ENCODE results near the gene EML4. TPM values are rescaled to one million over a fixed set of nuclear protein-coding genes. Genes with fewer than 3 reads are reported as not detected.

Gene EML4
- total RNA-seq, 4 donors from 2014 or later = 11.6 to 29.8 (median 22.4) TPM

- no peaks in the 10 kb centered on the region for H3K27me3 ChIP-seq
- H3K36me3 ChIP-seq = no peaks in the 10 kb centered on the region
- no peak for DNase-seq
- no peak overlapping the region for H3K4me3 ChIP-seq
- no peak overlapping the region for H3K27ac ChIP-seq
- TF ChIP-seq, protein P1, sequence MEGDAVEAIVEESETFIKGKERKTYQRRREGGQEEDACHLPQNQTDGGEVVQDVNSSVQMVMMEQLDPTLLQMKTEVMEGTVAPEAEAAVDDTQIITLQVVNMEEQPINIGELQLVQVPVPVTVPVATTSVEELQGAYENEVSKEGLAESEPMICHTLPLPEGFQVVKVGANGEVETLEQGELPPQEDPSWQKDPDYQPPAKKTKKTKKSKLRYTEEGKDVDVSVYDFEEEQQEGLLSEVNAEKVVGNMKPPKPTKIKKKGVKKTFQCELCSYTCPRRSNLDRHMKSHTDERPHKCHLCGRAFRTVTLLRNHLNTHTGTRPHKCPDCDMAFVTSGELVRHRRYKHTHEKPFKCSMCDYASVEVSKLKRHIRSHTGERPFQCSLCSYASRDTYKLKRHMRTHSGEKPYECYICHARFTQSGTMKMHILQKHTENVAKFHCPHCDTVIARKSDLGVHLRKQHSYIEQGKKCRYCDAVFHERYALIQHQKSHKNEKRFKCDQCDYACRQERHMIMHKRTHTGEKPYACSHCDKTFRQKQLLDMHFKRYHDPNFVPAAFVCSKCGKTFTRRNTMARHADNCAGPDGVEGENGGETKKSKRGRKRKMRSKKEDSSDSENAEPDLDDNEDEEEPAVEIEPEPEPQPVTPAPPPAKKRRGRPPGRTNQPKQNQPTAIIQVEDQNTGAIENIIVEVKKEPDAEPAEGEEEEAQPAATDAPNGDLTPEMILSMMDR (IDR thresholded peaks at IDR 0.05) = no peak
- no peak for TF ChIP-seq POLR2A (IDR thresholded peaks at IDR 0.05)
- peaks cover 0 to 12% (median 5%) of the 10 kb centered on the region in 3 donors for H3K4me1 ChIP-seq
- intact Hi-C loops (cut with DNase I) = no loop called here
- H3K9me3 ChIP-seq = no peaks in the 10 kb centered on the region
- 91 to 100% methylated on average over 4 of the region's 4 CpGs for WGBS, 2 donors
These were observed 45.5 kb downstream of the EML4 start for GRCh38 chr2:42214669-42215068.

DNA sequence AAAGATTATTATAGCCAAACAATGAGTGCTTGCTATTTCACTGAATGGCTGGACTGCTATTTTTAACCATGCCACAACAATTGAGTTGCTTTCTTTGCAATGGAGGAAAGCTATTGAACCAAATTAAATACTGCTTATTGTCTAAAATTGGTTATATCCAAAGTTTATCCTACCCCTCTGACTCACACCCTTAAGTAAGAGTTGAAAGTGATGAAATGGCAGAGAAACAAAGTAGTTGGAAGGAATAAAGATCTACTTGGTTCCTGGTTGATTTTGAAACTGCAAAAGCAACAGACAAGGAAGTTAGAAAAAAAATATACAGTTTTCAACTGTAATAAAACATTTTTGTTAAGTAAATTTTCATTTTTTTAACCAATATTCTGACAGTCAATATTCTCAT is 47.5 kb downstream of the EML4 start:
- no peak for DNase-seq
- Histone ChIP-seq H3K27ac (no peak overlapping the region), H3K4me1 (peaks cover 0 to 12% (median 5%) of the 10 kb centered on the region in 3 donors), H3K36me3 (no peaks in the 10 kb centered on the region), H3K4me3 (no peak overlapping the region), H3K9me3 (no peaks in the 10 kb centered on the region), H3K27me3 (no peaks in the 10 kb centered on the region)
- intact Hi-C loops (cut with DNase I) = no loop called here
- no peak for TF ChIP-seq POLR2A (IDR thresholded peaks at IDR 0.05)
- TF ChIP-seq, protein P1 (IDR thresholded peaks at IDR 0.05) = no peak

GRCh38 chr2:42217307-42217706 is 48.2 kb downstream of the EML4 start:
- H3K27ac ChIP-seq = no peak overlapping the region
- intact Hi-C loops (cut with DNase I) = no loop called here
- H3K36me3 ChIP-seq = no peaks in the 10 kb centered on the region
- H3K4me1 ChIP-seq = peaks cover 0 to 12% (median 5%) of the 10 kb centered on the region in 3 donors
- no peaks in the 10 kb centered on the region for H3K27me3 ChIP-seq
- 63 to 76% methylated on average over 3 of the region's 3 CpGs for WGBS, 2 donors
- H3K9me3 ChIP-seq = no peaks in the 10 kb centered on the region
- no peak for TF ChIP-seq POLR2A (IDR thresholded peaks at IDR 0.05)
- TF ChIP-seq, protein P1 (IDR thresholded peaks at IDR 0.05) = no peak
- H3K4me3 ChIP-seq = no peak overlapping the region
- DNase-seq = no peak

GRCh38 chr2:42217914-42218313 is 48.8 kb downstream of the EML4 start:
- H3K4me1 ChIP-seq = peaks cover 0 to 14% (median 5%) of the 10 kb centered on the region in 3 donors
- H3K27me3 ChIP-seq = no peaks in the 10 kb centered on the region
- no peak for DNase-seq
- no peaks in the 10 kb centered on the region for H3K36me3 ChIP-seq
- H3K27ac ChIP-seq = no peak overlapping the region
- WGBS, 2 donors = 78 to 95% methylated on average over 5 of the region's 5 CpGs
- intact Hi-C loops (cut with DNase I) = no loop called here
- no peak for TF ChIP-seq POLR2A (IDR thresholded peaks at IDR 0.05)
- TF ChIP-seq, protein P1 (IDR thresholded peaks at IDR 0.05) = no peak
- H3K9me3 ChIP-seq = no peaks in the 10 kb centered on the region
- H3K4me3 ChIP-seq = no peak overlapping the region

DNA sequence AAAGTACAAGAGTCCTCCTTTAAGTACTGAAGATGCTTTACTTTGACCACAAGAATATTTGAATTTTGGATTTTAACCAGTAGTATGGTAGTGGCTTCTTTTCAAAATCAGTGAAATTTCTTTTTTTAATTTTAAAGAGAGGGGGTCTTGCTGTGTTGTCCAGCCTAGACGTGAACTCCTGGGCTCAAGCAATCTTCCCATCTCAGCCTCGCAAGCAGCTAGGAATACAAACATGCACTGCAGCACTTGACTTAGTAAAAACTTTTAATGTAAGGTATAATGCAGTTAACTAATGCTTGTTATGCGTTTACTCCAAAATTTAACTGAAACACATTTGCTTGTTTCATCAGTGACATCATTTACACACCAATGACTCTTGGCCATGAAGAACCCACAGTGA is 49.6 kb downstream of the EML4 start:
- DNase-seq = no peak
- no peaks in the 10 kb centered on the region for H3K36me3 ChIP-seq
- peaks cover 0 to 22% (median 5%) of the 10 kb centered on the region in 3 donors for H3K4me1 ChIP-seq
- no peaks in the 10 kb centered on the region for H3K9me3 ChIP-seq
- H3K4me3 ChIP-seq = no peak overlapping the region
- no peaks in the 10 kb centered on the region for H3K27me3 ChIP-seq
- WGBS, 2 donors = 95 to 100% methylated on average over 3 of the region's 3 CpGs
- intact Hi-C loops (cut with DNase I) = no loop called here
- H3K27ac ChIP-seq = no peak overlapping the region
- no peak for TF ChIP-seq POLR2A (IDR thresholded peaks at IDR 0.05)
- TF ChIP-seq, protein P1 (IDR thresholded peaks at IDR 0.05) = no peak
